GM19043 (cell line): ENCODE data around the gene STK39.

Source experiments
- ATAC-seq: cut with Tn5 transposase; IDR thresholded peaks from one replicate; pipeline ENCODE4 v1.9.1; 2021; ENCODE audit warnings: low read depth; ENCODE audit not compliant: unreplicated experiment

Gene STK39

DNA sequence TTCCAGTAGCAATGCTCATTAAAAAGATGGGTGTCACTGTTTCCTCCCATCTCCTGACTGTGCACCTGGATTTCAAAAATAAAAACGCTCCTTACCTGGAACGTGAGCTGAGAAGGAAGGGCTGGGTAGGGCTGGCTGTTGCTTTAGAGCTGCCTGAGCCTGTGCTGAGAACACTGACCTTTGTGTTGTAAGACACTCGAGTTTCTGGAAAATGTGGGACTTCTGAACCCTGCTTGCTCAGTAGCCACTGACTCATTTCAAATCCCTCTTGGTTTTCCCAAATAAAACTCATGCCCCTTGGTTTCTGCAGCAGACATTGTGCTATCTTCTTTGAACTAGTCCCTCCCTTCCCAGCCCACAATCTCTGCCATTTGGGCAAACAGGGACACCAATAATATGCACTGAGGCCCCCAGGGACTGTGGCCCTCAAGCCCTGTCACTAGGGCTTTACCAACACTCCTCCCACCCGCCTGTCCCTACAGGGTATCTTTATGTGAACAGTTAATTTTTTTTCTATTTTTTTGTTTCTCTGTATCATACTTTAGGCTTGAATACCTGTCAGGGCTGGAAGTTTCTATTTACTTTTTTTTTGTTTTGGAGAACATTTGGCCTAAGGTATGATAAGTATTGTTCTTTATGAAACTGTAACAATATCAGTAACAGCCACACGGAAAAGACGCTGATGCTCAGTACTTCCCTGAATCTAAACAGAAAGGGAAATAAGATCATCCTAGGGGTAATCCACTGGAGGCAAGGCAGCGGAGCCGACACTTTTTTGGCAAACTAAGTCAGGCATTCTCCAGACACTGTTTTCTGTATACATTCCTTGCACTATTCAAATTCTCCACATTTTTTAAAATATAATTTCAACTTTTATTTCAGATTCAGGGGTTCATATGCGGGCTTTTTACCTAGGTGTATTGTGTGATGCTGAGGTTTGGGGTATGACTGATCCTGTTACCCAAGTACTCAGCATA, 280.2 kb downstream of the STK39 start:
- ATAC-seq: no peak

GRCh38 chr2:167965907-167966761, 281.3 kb downstream of the STK39 start:
- ATAC-seq: no peak

DNA sequence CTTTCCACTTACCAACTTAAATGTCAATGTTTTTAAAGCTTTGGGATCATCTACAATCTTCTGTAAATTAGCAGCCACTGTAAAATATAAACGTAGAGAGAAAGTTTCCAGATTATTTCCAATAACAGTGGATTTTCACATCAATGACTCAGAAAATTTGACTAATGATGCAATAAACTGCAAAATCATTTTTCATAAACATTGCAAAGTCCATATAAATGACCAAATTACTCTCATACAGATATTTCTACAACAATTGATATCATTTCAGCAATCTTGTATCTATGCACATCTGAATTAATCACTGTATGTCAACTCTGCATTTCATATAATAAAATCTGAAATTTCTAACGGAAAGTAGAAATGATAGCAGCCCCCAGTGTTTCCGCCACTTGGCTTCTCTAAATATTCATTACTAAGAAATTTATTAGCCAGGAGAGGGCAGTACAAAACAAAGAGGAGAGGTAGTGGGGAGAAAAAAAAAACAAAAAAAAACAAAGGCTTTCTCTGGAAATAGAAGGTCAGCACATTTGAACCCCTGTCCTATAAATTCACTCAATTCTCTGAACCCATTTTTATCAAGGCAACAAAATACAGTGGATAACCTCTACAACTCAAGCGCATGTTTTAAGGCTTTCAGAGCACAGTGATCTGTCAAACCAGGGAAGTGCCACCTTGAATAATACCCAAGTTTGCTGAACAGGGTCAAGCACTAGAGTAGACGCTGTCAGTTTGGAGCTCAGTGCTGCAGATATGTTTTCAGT, 282.6 kb downstream of the STK39 start:
- ATAC-seq: no peak

- no peak for ATAC-seq
These were observed 283.3 kb downstream of the STK39 start for GRCh38 chr2:167963899-167964649.

DNA sequence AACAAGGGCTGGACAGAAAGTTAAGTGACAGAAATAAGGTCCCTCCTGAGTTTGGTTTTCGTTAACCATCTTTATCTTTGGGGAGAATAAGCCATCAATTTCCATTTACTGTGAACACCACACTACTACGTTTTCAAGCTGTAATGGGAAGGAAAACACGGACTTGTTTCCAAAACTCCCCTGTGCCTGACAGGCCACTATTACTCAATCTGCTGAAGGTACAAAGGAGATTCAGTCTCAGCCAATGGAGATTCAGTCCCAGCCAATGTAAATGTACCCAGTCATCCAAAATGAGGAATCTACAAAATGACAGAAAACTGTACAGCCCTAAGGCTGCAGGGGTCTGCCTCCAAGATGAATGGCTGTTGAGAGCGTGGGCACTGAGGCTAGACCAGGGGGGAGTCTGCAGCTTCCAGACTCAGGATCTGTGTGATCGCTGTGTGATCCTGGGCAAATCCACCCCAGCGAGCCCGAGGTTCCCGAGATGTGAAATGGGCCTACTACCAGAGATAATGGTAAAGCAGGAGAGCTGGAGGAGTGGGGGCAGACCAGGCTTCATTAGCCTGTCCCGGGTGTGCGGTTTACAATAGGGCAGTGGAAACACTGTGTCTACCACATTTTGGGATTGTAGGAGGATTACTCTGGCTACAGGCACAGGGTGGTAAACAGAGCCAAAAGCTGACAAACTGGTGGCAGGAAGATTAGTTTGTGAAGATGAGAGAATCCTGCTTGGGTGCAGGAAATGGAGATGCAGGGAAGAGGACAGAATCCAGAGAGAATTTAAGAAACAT, 284.8 kb downstream of the STK39 start:
- ATAC-seq: no peak

- no peak for ATAC-seq
These were observed 285.8 kb downstream of the STK39 start for GRCh38 chr2:167961536-167962048.

DNA sequence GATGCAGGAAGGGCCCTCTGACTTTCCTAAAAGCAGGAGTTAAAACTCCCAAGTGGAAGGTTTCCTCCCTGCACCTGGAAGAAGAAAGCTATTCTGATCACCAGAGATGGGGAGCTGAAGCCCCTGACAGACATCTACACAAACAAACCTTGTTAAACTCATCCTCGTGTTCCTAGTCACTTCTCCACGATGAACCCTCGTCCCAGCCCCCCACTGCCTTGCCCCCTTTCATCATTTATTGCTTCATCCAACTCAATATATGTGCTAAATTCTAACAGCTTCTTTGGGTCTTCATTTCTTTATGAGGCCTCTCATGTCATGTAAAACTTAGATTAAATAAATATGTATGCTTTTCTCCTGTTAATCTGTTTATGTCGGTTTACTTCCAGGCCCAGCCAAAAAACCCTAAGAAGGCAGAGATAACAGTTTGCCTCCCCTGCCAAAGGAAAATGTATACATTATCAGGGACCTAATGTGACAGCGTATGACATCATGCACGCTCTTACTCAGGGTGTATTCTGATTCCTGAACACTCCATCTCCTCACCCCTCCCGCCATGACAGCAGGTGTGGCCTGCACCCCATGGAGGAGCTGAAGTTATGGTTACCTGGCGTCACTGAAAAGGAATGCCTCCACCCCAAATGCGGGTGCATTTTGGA, 287.2 kb downstream of the STK39 start:
- ATAC-seq: no peak

DNA sequence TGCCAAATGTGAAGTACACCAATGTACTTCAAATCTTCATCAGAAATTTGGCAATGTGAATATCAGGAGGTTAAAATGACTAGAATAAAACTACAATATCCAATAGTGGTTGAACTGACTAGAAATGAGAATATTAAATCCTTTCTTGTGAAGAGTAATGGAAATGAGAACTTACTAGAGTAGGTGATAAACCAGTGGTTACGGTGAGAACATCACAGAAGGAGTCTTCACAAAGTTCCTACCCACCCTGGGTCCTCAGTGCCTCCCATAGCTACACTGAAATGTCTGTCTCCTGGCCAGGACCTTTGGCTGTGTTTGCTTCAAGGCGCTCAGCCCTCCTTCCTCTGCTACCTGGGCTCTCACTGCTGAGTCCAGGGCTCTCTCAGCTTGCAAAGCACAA, 289.7 kb downstream of the STK39 start:
- no peak for ATAC-seq

GRCh38 chr2:167955264-167955906, 292.0 kb downstream of the STK39 start:
- ATAC-seq: no peak

- no peak for ATAC-seq
These were observed 292.9 kb downstream of the STK39 start for GRCh38 chr2:167954495-167954894.

GRCh38 chr2:167953776-167954175, 293.6 kb downstream of the STK39 start:
- no peak for ATAC-seq

DNA sequence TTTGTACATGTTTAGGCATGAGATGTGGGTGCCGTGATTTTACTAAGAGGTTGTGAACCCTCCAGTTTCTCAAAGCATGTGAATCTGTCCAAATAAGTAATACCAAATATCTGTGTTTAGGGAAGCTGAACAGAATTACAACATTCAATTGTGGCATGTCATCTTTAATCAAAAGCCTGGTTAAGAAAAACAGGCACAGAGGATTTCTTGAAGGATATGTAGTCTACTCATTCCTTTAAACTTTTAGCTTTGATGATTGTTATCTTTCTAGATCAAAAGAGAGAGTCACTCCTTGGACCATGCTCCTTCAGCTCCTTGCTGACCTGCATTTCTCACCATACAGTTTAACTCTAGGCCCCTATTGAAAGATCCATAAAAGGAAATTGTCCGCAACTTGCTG, 296.8 kb downstream of the STK39 start:
- ATAC-seq: no peak

GRCh38 chr2:167946441-167946841, 301.0 kb downstream of the STK39 start:
- ATAC-seq: no peak

DNA sequence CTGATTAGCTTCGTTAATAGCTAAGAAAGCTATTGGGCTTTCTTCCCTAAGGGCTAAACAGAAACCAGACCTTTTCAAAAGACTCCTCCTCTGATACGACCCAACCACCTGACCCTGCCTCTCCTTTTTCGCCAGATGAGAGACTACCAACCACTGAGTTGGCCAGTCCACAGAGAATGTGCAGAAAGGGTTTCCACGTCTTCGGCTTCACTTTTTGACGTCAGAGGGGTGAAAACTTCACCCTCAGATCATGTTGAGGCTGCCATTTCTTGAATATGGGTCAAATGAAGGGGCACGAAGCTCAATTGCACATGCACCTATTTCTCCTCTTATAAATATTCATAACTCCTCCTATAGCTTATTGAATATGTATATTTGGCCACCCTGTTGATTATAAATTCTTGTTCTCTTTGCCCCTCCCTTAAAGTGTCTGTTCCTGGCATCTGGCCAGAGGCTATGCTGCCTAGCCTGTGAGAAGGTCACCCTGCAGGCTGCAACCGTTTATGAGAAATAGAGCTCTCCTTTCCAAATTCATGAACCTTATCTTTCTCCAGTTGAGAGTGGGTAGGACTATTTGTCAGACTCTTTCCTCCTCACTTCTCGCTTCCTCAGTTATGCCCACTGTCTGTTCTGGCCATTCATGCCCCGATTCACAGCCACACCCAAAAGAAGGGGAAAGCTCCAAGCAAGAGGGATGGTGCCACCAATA, 301.6 kb downstream of the STK39 start:
- ATAC-seq: no peak

DNA sequence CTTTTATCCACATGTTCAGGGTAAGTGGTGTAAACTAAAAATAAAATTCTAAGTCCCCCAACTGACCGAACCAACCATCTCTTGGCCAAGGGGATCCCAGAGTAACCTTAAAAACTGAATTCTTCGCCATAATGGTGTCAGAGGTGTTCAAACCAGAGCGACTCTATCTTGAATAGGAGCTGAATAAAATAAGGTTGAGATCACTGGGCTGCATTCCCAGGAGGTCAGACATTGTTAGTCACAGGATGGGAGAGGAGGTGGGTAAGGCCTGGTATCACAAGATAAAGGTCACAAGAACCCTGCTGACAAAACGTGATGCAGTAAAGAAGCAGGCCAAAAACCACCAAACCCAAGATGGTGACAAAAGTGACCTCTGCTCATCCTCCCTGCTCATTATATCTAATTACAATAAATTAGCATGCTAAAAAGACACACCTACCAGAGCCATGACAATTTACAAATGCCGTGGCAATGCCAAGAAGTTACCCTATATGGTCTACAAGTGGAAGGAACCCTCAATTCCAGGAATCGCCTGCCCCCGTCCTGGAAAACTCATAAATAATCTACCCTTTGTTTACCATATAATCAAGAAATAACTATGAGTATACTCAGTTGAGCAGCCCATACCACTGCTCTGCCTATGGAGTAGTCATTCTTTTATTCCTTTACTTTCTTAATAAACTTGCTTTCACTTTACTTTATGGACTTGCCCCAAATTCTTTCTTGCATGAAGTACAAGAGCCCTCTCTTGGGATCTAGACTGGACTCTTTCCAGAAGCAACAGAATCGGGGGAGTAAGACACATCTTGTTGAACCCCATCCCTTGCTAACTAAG, 302.4 kb downstream of the STK39 start:
- ATAC-seq: no peak

- no peak for ATAC-seq
These were observed 303.5 kb downstream of the STK39 start for GRCh38 chr2:167943897-167944296.

- no peak for ATAC-seq
These were observed 304.0 kb downstream of the STK39 start for GRCh38 chr2:167943368-167943767.
